Cardiac muscle cell (in vitro differentiated cells and primary cell): Measurements from ENCODE around the gene MYLIP. TPM values are rescaled to one million over a fixed set of nuclear protein-coding genes. Genes with fewer than 3 reads are reported as not detected.

Experiments used
- DNase-seq, 2 donors: peaks; one replicate each; pipeline versions ENCODE4 v3.0.0 to v3.0.0-alpha.2; 2010 to 2017; ENCODE audit warnings: low read depth in 1 of 2, low spot score in 1 of 2
- H3K27ac ChIP-seq: fragments of 200-600 bp; sonication (generic); 2 replicates; pipeline ENCODE4 v1.5.1; 2016
- H3K27me3 ChIP-seq: fragments of 200-600 bp; sonication (generic); 2 replicates; pipeline ENCODE4 v1.6.0; 2016; ENCODE audit warnings: control low read depth
- H3K36me3 ChIP-seq: fragments of 200-600 bp; sonication (generic); 2 replicates; pipeline ENCODE4 v1.5.1; 2016; ENCODE audit warnings: control low read depth
- H3K4me1 ChIP-seq: fragments of 200-600 bp; sonication (generic); 2 replicates; pipeline ENCODE4 v1.8.1; 2017; ENCODE audit warnings: low read depth, mild to moderate bottlenecking, mixed run types
- H3K4me3 ChIP-seq: fragments of 200-600 bp; sonication (generic); 2 replicates; pipeline ENCODE4 v1.5.1; 2016; ENCODE audit warnings: mild to moderate bottlenecking
- H3K9me3 ChIP-seq: fragments of 200-600 bp; sonication (generic); 2 replicates; pipeline ENCODE4 v1.5.1; 2017; ENCODE audit warnings: low read depth, mild to moderate bottlenecking, control low read depth
- CTCF ChIP-seq: IDR thresholded peaks from 2 replicates; pipeline ENCODE4 v1.5.1; 2012; ENCODE audit warnings: low read depth, mild to moderate bottlenecking, low read length
- polyA plus RNA-seq: library from polyadenylated mRNA; unstranded; fragments of >200 nt; fragmentation: Nextera tagmentation; extraction: Ambion mirVana; gene quantifications from 2 replicates; pipeline ENCODE4 v1.2.1, GENCODE V29; 2016
- total RNA-seq: library from RNA; depleted of rRNA; stranded (reverse); fragments of >200 nt; gene quantifications from 2 replicates; pipeline ENCODE4 v1.2.3, GENCODE V29; 2016

The MYLIP gene
- total and polyA plus RNA-seq, 2 experiments from 2014 or later = 33.4 to 35.6 TPM

GRCh38 chr6:16139556-16139955 is 10.7 kb downstream of the MYLIP start:
- Histone ChIP-seq H3K4me1 (peaks cover 23% of the 10 kb centered on the region), H3K9me3 (no peaks in the 10 kb centered on the region), H3K27me3 (no peaks in the 10 kb centered on the region), H3K4me3 (no peak overlapping the region), H3K27ac (no peak overlapping the region), H3K36me3 (peaks cover 31% of the 10 kb centered on the region)
- no peak for TF ChIP-seq CTCF
- DNase-seq = no peak

- no peak overlapping the region for H3K27ac ChIP-seq
- peaks cover 42% of the 10 kb centered on the region for H3K36me3 ChIP-seq
- no peaks in the 10 kb centered on the region for H3K27me3 ChIP-seq
- H3K4me3 ChIP-seq = no peak overlapping the region
- no peak for DNase-seq
- H3K4me1 ChIP-seq = peaks cover 16% of the 10 kb centered on the region
- TF ChIP-seq CTCF = no peak
- no peaks in the 10 kb centered on the region for H3K9me3 ChIP-seq
Measured at GRCh38 chr6:16140607-16141006, 11.7 kb downstream of the MYLIP start.

- Histone ChIP-seq H3K36me3 (peaks cover 43% of the 10 kb centered on the region), H3K4me3 (no peak overlapping the region), H3K4me1 (peaks cover 16% of the 10 kb centered on the region), H3K9me3 (no peaks in the 10 kb centered on the region), H3K27me3 (no peaks in the 10 kb centered on the region), H3K27ac (no peak overlapping the region)
- no peak for TF ChIP-seq CTCF
- no peak for DNase-seq
Measured at GRCh38 chr6:16141514-16141913, 12.6 kb downstream of the MYLIP start.

GRCh38 chr6:16145038-16145437 is 16.2 kb downstream of the MYLIP start:
- H3K36me3 ChIP-seq = peaks cover 62% of the 10 kb centered on the region
- no peak for DNase-seq
- H3K4me1 ChIP-seq = no peaks in the 10 kb centered on the region
- no peak overlapping the region for H3K4me3 ChIP-seq
- no peak for TF ChIP-seq CTCF
- H3K9me3 ChIP-seq = no peaks in the 10 kb centered on the region
- no peaks in the 10 kb centered on the region for H3K27me3 ChIP-seq
- no peak overlapping the region for H3K27ac ChIP-seq

- no peaks in the 10 kb centered on the region for H3K4me1 ChIP-seq
- no peak overlapping the region for H3K4me3 ChIP-seq
- no peak overlapping the region for H3K27ac ChIP-seq
- peaks cover 65% of the 10 kb centered on the region for H3K36me3 ChIP-seq
- DNase-seq = no peak
- no peaks in the 10 kb centered on the region for H3K9me3 ChIP-seq
- no peaks in the 10 kb centered on the region for H3K27me3 ChIP-seq
- TF ChIP-seq CTCF = no peak
Measured at GRCh38 chr6:16146028-16146427, 17.1 kb downstream of the MYLIP start.

GRCh38 chr6:16146527-16146955 is 17.7 kb downstream of the MYLIP start:
- H3K4me3 ChIP-seq = no peak overlapping the region
- no peaks in the 10 kb centered on the region for H3K4me1 ChIP-seq
- H3K9me3 ChIP-seq = no peaks in the 10 kb centered on the region
- TF ChIP-seq CTCF = no peak
- H3K27me3 ChIP-seq = no peaks in the 10 kb centered on the region
- peaks cover 66% of the 10 kb centered on the region for H3K36me3 ChIP-seq
- no peak overlapping the region for H3K27ac ChIP-seq
- DNase-seq = no peak
